HG03064 (cell line): Measurements from ENCODE around the gene MMP15.

ENCODE experiments used
- ATAC-seq: cut with Tn5 transposase; IDR thresholded peaks from one replicate; pipeline ENCODE4 v1.9.1; 2021; ENCODE audit warnings: low read depth; ENCODE audit not compliant: unreplicated experiment

The MMP15 gene

DNA sequence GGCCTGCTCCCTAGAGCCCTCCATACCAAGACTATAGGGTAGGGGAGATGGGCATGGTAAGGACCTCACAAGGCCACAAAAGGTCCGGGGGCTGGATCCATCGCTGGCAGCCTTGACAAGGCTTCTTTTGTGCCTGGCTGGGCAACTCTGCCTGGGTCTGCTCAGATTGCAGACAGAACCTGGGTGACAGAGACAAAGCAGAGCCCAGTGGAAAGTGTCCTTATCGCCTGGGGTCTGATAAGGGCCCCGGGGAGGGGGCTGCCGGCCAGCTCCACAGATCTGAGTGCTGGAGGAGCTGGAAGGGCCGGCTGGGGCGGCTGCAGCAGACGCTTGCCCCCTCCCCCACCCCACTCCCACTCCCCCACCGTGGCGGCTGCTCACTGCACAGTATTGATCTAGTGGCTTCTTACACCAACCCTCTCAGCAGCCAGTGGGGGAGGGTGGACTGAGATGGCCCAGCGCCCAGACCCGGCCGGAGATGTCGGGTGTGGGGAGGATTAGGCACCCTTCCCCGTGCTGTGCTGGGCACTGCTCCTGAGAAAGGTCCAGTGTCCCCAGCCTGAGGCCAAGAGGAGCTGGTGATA, 7.2 kb downstream of the MMP15 start:
- no peak for ATAC-seq

DNA sequence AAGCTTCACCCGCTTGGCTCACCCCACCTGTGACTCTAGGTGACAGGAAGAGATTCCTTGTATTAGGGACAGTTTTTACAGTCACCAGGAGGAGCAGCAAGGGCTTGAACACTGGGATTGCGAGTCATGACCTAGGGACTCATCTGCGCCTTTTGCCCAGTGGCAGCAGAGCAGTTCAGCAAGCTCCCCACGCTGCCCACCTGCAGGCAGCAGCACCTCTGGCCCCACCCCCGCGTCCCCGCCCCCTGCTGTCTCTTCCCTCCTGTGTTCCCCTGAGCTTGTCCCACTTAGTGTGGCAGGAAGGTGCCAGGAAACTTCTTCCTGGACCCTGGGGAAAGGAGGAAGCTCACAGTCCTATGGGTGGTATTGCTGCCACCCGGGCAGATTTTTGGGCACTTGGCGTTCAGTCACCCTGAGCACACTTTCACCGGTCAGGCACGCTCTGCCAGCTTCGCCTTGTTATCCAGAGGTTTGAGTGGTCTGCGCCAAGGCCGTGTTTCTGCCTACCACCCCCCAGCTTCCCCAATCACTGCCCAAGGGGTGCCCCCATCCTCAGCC, 8.7 kb downstream of the MMP15 start:
- no peak for ATAC-seq

DNA sequence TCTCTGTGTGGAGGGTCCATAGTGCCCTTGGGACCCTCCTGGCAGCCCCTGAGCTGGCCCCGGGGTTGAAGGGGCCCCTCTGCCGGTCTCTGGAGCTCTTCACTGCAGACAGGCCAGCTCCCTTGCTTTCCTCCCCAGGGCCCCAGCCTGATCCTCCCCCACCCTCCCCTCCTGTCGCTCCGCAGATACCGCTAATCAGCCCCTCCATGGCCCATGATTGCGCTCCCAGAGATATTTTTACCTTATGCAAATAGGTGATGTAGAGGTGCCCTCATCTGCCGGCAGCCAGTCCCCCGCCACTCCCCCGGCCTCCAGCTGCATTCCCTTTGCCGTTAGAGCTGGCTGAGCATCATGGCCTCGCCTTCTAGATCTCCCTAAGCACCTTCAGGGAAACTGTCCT, 9.2 kb downstream of the MMP15 start:
- no peak for ATAC-seq

DNA sequence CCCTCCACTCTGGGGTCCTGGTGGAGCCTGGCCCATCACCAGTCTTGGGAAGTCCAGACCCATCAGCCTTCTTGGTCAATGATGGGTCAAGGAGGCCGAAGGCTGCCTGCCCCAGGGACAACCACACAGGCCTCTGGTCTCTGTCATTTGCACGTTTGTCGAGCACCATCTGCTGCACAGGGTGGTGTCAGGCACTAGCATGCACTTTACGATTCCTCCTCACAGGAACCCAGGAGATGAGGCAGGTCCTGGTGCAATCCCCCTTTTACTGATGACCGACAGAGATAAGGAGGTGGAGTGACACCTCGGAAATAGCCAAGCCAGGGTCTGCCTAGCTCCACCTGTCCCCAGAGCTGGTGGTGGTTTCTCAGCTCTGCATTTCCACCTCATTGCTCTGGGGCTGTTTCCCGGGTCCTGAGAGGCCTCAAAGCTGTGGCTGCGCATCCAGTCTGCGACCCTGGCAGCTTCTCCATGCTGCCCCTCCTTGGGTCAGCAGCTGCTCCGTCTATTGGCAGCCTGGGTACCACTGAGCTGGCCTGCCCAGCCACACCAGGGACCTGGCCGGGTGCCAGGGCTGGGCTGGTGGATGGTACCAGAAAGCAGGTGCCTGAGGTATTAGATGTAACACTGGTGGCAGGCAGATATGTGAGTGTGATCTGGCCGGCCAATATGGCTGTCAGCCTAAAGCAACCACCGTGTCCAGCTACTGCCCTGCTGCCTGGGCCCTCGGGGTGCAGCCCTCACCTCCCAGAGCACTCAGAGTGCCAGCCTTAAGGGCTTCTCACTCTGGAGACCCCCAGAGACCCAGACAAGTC, 10.0 kb downstream of the MMP15 start:
- no peak for ATAC-seq

DNA sequence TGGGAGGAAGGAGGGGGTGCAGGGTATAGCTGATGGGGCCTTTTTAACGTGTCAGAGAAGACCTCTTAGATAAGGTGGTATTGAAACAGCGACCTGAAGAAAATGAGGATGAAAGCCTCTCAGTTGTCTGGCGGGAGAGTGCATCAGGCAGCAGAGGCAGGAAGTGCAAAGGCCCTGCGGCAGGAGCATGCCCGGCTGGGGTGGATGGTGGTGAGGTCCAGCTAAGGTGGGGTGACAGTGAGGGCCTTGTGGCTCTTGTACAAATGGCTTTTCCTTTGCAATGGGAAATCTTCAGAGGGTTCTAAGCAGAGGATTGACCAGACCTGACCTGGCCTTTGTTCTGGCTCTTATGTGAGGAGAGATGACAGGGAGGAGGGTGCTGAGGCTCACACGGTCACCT, 11.4 kb downstream of the MMP15 start:
- no peak for ATAC-seq

DNA sequence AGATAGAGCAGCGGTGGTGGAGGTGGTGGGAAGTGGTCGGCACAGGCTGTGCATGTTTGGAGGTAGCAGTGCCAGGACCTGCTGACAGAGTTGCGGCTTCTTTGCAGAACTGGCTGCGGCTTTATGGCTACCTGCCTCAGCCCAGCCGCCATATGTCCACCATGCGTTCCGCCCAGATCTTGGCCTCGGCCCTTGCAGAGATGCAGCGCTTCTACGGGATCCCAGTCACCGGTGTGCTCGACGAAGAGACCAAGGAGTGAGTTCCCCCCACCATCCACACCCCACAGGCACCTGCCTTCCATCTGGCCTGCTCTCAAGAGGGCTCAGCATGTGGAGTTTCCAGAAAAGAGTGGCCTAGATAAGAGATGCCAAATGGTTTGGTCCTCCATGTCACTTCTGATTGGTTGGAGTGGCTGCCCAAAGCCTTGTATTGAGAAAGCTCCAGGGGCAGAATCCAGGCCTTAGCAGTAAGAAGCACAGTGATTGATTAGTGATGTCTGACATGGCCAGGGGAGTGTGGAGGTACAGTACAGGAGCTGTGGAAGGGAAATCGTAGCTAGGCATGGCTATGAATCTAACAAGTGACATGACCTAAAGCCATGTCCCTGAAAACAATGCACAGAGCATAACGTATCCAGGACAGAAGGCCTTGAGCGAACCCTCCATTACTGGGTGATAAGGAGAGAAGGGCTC, 12.0 kb downstream of the MMP15 start:
- ATAC-seq, result no peak

DNA sequence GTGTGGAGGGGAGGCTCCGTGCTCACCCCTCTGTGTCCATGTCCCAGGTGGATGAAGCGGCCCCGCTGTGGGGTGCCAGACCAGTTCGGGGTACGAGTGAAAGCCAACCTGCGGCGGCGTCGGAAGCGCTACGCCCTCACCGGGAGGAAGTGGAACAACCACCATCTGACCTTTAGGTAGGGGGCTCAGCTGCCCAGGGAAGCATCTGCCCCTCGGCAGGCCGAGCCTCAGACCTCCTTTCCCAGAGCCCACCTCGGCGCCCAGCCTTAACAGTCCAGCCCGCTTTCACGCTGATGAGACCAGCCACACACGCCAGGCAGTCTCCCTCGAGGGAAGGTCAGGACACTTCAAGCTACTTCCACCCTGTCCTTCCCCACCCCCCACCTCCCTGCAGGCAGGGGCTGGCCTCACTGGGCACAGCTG, 12.7 kb downstream of the MMP15 start:
- no peak for ATAC-seq

DNA sequence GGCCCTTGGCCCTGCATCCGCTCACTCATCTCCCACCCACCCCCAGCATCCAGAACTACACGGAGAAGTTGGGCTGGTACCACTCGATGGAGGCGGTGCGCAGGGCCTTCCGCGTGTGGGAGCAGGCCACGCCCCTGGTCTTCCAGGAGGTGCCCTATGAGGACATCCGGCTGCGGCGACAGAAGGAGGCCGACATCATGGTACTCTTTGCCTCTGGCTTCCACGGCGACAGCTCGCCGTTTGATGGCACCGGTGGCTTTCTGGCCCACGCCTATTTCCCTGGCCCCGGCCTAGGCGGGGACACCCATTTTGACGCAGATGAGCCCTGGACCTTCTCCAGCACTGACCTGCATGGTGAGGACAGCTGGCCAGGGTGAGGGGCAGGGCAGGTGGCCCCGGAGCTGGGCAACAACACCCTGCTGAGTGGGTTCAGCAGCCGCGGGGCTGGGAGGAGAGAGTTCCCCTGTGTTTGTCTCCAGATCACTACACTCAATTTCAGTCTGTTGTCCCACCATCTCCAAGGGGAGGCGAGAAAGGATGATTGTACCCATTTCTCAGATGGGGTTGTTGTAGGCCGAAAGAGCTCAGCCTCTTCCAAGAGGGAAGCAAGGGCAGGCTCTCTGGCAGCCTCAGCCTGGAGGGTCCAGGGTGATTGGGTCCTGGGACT, 14.4 kb downstream of the MMP15 start:
- no peak for ATAC-seq

DNA sequence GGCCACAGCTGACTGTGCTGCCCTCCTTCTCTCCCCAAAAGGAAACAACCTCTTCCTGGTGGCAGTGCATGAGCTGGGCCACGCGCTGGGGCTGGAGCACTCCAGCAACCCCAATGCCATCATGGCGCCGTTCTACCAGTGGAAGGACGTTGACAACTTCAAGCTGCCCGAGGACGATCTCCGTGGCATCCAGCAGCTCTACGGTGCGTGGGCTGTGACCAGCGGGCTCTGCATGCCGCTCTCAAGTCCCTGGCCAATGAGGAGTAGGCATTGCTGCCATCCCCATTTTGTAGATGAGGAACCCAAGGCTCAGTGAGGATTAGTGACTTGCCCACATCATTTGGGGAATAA, 14.9 kb downstream of the MMP15 start:
- ATAC-seq, result no peak

DNA sequence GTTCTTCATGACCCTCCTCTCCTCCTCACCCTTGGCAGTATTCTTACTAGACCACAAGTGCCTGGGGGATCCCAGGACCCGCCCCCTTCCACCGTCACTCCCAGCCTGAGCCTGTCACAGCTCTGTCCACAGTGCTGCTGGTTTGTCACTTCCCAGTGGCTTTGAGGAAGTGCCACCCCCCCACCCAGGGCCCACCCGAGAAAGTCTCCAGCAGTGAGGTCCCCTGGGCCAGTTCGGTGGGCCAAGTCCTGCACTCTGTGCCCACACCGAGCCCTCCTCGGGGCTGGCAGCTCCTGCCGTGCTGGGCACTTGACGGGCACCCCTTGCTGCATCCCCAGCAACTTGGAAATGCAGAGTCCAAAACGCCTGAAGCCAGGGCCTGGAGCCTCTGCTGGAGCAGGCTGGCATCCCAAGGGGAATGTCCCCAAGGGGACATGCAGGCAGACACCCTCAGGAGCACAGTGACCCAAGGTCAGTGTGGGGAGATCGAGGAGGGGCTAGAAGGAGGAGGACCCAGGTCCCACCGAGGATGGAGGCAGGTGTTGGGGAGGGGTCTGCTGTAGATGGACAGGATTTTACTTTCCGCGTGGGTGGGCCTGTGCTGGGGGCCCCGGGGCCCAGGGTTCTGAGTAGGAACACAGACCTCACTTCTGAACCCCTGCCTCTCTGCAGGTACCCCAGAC, 15.5 kb downstream of the MMP15 start:
- no peak for ATAC-seq

DNA sequence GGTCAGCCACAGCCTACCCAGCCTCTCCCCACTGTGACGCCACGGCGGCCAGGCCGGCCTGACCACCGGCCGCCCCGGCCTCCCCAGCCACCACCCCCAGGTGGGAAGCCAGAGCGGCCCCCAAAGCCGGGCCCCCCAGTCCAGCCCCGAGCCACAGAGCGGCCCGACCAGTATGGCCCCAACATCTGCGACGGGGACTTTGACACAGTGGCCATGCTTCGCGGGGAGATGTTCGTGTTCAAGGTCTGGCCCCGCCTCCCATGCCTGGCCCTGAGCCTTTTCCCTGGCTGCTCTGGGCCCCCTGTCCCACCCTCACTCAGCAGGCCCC, 16.0 kb downstream of the MMP15 start:
- ATAC-seq, result no peak

DNA sequence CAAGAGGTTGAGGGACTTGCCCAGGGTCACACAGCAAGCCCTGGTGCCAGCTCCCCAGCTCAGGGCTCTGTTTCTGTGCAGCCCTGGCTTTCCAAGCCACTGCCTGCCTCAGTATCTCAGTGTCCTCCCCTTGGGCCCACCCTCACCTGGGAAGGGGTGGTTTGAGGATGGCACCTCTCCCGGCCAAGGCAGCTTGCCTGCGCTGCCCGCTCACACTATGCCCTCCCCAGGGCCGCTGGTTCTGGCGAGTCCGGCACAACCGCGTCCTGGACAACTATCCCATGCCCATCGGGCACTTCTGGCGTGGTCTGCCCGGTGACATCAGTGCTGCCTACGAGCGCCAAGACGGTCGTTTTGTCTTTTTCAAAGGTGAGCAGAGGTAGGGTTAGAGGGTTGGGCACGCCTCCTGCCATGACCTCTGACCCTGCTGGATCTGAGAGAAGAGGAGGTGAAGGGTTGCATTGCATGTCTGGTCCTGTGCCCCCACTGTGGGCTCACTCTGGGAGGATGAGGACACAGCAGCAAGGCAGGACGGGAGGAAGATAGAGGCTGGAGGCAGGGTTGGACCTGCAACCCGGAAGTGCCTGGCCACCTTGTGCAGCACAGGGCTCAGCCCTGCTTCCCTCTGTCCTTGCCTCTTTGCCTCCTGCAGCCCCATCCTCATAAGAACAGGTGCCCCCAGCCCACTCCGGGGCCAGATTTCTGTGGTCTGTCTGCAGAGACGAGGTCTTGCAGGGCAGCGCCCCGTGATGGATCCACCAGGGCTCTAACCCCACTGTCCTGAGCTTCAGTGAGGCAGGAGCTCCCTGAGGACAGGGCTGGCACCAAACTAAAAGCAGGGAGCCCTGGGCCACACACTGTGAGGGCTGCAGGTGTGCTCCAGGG, 16.7 kb downstream of the MMP15 start:
- no peak for ATAC-seq

DNA sequence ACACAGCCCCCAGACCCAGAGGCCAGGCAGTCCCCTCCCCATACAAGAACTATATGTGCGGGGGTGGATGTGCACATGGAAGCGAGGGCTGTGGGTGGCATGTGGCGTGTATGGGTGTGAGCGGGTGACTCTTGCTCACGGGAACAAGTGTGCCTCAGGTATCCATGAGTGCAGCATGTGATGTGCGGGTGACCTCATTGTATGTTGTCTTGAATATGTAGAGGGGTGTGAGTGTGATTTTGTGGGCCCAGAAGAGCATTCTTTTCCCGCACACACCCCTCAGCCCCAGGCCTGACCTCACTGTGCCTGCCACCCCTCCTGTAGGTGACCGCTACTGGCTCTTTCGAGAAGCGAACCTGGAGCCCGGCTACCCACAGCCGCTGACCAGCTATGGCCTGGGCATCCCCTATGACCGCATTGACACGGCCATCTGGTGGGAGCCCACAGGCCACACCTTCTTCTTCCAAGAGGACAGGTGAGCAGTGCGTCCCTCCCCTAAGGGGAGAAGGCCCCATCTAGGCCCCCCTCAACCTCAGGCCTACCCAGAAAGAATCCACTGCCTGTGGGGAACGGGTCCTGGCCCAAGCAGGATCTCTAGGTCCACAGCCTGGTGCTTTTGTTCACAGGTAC, 17.4 kb downstream of the MMP15 start:
- ATAC-seq, result no peak

DNA sequence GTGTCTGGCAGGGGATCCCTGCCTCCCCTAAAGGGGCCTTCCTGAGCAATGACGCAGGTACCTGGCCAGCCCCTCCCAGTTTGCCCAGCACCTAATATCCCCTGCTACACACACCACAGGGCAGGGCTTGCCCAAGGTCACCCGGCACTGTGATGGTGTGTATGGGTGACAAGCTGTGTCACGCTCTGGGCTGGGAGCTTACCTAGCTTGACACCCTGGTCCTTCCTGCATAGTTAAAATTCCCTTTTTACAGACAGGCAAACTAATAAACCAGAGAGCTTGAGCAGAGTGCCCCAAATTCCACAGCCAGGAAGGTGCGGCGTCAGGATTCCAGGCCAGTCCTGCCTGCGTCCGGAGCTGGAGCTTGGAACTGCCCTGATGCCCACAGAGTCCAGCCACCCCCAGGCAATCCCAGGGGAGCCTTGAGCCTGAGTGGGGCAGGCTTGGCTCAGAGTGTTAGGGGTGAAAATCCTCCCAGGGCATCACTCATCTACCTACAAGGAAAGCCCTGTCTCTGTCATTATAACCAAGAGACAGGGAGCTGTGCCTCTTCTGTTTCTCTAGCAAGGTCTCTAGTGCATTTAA, 18.1 kb downstream of the MMP15 start:
- ATAC-seq, result no peak

DNA sequence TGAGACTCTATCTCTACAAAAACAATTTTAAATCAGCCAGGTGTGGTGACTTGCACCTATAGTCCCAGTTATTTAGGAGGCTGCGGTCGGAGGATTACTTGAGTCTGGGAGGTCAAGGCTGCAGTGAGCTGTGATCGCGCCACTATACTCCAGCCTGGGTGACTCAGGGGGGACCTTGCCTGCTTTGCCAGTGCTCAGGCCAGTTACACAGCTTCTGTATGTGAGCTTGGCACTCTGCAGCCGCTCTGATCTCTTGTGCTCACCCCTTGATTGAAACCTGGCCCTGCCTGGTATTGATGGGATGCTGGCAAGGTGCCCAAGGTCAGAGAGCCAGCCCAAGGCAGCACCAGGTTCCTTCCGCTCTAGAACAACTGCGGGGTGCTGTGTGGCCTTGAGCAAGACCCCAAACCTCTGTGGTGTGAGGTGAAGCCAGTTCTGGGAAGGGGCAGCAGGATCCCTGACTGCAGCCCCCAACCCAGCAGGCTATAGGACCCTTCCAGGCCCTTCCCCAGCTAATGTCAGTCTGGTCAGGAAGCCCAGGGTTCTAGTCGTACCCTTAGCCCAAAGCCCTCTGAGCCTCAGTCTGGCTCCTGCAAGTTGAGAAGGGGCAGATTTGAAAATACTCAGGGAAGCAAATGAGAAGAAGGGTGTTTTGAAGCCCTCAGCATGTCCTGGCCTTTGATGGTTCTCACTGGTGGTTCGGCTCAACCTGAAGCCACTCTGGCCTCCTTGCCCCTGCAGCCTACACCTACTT, 18.9 kb downstream of the MMP15 start:
- ATAC-seq, result no peak

DNA sequence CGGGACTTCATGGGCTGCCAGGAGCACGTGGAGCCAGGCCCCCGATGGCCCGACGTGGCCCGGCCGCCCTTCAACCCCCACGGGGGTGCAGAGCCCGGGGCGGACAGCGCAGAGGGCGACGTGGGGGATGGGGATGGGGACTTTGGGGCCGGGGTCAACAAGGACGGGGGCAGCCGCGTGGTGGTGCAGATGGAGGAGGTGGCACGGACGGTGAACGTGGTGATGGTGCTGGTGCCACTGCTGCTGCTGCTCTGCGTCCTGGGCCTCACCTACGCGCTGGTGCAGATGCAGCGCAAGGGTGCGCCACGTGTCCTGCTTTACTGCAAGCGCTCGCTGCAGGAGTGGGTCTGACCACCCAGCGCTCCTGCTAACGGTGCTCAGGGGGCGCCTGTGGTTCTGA, 19.5 kb downstream of the MMP15 start:
- ATAC-seq, result no peak

DNA sequence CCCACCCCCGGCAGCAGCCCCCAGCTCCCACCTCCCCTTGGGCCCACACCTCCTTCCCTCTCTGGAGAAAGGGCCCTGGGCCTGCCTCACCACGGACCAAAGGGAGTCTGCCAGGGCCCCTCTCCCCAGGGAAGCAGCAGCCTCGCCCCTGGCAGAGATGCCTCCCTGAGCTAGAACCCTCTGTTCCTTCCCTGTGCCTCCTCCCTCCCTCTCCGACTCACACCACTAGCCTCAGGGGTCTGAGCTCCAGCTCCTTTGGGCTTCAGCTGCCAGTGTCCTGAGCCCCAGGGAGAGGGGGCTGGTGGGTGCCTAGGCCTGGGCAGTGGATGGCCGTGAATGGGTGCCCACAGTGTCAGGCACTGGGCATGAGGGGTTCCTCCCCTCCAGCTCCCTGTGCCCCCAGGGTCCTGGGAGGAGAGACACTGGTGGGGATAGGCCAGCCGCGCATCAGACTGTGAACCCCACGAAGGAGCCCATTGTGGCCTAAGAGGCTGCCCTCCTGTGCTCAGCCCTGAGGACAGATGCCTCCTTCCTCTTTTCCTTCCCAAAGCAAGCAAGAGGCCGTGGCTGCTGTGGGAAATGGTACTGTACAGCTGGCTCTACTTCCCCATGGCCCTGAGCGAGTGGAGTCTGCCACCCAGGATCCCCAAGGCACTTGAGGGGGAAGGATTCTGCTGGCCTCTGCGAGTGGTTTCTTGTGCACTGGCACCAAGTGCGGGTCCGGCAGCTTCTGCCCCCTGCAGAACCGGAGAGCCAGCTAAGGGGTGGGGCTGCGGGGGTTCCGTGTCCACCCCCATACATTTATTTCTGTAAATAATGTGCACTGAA, 20.7 kb downstream of the MMP15 start:
- no peak for ATAC-seq
